ENCODE results near the gene SLC22A1.
"Not testable (repeated sequence)": the region's sequence is repeated elsewhere in the genome, so short reads cannot be mapped to it uniquely, and the experiment has no call there.

The SLC22A1 gene

GRCh38 chr6:160135907-160136655 is 14.5 kb downstream of the SLC22A1 start:
- H3K4me3 ChIP-seq (replicated peaks in 1 of 2; ENCODE audit: low read depth in 2 of 2, low read length in 2 of 2) = no peak overlapping the region
- no peak for DNase-seq (ENCODE audit: low read depth in 2 of 2)
- TF ChIP-seq, protein P1, sequence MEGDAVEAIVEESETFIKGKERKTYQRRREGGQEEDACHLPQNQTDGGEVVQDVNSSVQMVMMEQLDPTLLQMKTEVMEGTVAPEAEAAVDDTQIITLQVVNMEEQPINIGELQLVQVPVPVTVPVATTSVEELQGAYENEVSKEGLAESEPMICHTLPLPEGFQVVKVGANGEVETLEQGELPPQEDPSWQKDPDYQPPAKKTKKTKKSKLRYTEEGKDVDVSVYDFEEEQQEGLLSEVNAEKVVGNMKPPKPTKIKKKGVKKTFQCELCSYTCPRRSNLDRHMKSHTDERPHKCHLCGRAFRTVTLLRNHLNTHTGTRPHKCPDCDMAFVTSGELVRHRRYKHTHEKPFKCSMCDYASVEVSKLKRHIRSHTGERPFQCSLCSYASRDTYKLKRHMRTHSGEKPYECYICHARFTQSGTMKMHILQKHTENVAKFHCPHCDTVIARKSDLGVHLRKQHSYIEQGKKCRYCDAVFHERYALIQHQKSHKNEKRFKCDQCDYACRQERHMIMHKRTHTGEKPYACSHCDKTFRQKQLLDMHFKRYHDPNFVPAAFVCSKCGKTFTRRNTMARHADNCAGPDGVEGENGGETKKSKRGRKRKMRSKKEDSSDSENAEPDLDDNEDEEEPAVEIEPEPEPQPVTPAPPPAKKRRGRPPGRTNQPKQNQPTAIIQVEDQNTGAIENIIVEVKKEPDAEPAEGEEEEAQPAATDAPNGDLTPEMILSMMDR (IDR thresholded peaks at IDR 0.05; ENCODE audit: low read depth, low read length) = no peak

DNA sequence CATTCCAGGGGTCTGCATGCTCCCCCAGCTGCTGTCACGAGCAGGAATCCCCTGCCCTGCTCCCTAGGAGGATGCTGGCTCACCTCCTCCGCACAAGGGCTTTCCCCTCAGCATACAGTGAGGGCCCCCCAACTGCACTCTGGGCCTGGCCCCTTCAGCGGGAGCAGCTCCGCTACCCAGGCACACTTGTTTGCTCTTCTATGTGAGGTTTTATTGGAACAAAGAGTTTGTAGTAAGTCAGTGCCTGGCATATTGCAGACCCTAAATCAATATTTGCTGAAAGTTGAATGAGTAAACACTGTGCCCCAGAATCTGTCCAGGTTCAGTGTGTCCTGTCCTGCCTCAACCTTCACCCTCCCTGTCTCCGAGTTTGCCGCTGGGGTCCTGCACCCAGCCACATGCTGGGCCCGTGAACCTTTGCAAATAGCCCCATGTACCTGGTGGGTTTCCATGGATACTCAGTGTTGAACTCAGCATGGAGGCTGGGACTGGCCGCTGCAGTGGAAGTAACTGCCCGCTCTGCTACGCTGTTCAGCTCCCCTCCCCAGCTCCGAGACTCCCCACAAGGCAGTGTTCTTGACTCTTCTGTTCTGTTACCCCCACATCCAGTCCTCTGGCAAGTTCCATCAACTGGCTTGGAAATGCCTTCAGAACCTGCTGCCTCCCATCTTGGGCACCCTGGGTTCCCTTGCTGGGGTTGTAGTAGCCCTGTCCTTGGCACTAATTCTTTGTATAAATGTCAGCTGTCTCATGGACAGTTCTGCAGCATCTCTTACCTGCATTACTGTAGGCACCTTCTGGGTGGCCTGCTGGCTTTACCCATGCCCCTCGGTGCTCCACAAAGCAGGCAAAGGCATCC is 15.7 kb downstream of the SLC22A1 start:
- no peak for DNase-seq (ENCODE audit: low read depth in 2 of 2)

GRCh38 chr6:160137989-160138835 is 16.6 kb downstream of the SLC22A1 start:
- peak; percentile 79 to 81 for DNase-seq (ENCODE audit: low read depth in 2 of 2)
- H3K4me3 ChIP-seq (replicated peaks in 1 of 2; ENCODE audit: low read depth in 2 of 2, low read length in 2 of 2) = no peak overlapping the region
- TF ChIP-seq, protein P1 (IDR thresholded peaks at IDR 0.05; ENCODE audit: low read depth, low read length) = peak; percentile 74

More for the DNA sequence above, 15.7 kb downstream of the SLC22A1 start:
- TF ChIP-seq, protein P1 (IDR thresholded peaks at IDR 0.05; ENCODE audit: low read depth, low read length) = no peak
- H3K4me3 ChIP-seq (replicated peaks in 1 of 2; ENCODE audit: low read depth in 2 of 2, low read length in 2 of 2) = no peak overlapping the region

GRCh38 chr6:160138839-160139419 is 17.3 kb downstream of the SLC22A1 start:
- no peak for DNase-seq (ENCODE audit: low read depth in 2 of 2)
- H3K4me3 ChIP-seq (replicated peaks in 1 of 2; ENCODE audit: low read depth in 2 of 2, low read length in 2 of 2) = no peak overlapping the region
- TF ChIP-seq, protein P1 (IDR thresholded peaks at IDR 0.05; ENCODE audit: low read depth, low read length) = no peak

DNA sequence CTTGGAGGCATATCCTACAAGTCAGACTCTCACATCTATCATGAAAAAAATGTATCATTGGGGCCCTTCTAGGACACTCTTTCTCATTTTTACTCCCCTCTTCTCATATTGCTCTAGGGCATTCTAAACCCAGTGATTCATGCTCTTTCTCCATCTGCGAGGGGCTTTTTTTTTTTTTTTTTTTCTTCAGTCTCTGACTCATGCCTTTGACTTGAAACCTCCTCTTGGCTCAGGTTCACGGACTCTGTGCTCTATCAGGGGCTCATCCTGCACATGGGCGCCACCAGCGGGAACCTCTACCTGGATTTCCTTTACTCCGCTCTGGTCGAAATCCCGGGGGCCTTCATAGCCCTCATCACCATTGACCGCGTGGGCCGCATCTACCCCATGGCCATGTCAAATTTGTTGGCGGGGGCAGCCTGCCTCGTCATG is 17.8 kb downstream of the SLC22A1 start:
- TF ChIP-seq, protein P1 (IDR thresholded peaks at IDR 0.05; ENCODE audit: low read depth, low read length) = no peak
- no peak overlapping the region for H3K4me3 ChIP-seq (replicated peaks in 1 of 2; ENCODE audit: low read depth in 2 of 2, low read length in 2 of 2)
- peak; percentile 87 to 93 for DNase-seq (ENCODE audit: low read depth in 2 of 2)

- DNase-seq (ENCODE audit: low read depth in 2 of 2); H3K4me3 ChIP-seq (replicated peaks in 1 of 2; ENCODE audit: low read depth in 2 of 2, low read length in 2 of 2): not testable (repeated sequence)
These were observed 18.9 kb downstream of the SLC22A1 start for GRCh38 chr6:160140493-160140892.

Data from cardiac fibroblast (primary cell).